Fibroblast of upper back skin (primary cell): Measurements from ENCODE around the gene MOB2.

Experiments used
- DNase-seq: peaks from one replicate; pipeline ENCODE4 v3.0.0-alpha.2; 2013

MOB2 gene

DNA sequence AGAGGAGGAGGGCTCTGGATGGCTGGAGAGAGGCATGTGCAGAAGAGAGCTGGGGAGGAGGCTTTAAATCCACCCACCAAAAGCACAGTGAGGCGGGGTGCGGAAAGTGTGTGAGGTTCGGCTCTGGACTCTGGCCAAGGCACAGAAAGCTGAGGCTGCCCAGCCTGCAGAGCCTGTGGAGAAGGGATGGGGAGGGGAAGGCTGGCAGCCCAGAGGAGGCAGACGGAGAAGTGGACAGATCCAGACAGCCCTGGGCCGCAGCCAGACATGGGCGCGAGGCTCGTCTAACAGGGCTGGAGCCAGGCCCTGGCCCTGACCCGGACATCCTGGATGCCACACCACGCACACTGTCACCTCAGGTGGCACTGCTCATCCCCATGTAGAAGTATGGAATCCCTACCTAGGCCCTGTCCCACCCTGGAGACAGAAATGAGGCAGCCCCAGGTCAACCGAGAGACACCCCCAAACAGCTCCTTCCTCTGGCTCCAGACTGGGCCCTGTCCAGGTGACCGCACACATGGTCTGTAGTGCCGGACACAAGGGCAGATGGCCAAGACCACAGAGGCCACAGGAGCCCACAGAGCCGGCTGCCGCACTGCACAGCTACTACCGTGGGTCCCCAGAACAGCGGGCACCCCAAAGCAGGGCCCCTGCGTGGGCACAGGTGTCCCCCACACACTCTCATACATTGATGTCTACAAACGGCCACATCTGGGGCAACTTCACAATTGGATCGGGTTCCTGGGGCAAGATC is 16.6 kb upstream of the MOB2 start:
- DNase-seq, result no peak

DNA sequence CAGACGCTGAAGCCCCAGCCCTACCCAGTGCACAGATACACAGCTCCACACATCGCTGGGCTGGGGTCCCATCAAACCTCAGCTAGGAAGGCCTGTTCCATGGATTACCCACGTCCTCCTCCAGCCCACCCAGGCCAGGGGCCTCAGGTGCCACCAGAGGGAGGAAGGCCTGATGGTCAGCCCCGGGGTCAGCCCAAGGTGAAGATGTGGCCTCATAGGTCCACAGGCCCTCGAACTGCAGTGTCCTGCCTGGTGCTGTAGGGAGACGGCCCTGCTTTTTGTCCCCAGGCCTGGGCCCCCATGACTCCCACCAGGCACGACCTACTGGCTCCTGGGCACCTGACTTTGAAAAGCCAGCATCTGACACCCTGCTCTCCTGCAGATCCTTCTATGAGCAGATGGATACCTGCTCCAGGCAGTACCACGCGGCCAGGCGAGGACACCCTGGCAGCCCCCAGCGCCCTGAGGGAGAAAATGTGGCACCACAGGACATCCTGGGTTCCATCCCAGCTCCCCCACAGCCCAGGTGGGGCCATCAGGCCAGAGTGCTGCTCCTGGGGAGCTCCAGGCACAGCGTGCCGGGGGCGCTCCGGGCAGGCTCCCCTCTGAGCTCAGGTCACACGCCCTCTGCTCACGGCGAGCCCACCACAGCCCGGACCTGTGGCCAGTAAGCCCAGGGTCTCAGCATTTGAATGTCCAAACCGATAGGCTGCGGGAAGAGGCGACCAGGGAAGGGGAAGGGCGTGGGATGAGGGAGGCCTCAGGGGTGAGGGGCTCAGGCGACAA is 15.8 kb upstream of the MOB2 start:
- no peak for DNase-seq

DNA sequence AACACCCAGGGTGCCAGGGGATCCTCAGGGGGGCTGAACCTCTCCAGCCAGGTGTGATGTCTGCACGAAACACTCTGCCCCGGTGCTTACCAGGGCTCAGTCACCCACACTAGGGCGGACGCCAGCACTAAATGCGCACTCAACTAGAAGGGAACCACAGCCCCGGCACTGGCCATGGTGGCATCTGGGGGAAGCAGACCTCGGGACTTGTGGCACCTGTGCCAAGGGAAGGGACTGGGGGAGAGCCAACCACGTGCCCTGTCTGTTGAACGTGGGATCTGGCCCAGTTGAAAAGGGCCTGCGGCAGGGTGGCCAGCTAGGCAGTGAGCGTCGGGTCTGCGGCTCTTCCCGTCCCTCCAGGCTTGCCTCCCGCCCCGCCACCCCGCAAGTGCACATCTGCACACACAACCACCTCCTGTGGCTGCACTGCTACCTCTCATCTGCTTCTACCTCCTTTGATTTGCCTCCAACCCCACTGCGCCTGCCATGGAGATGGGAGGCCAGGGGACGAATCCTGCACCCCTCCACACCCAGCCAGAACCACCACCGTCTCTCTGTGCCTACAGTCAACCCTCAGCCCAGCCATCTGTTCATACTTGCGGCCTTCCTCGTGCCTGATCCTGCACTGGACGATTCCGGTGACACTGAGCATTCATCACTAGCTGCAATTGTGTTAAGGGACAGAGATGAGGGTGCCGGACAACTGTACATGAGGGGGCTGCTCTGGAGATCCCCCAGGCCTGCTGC is 15.0 kb upstream of the MOB2 start:
- DNase-seq, result no peak

DNA sequence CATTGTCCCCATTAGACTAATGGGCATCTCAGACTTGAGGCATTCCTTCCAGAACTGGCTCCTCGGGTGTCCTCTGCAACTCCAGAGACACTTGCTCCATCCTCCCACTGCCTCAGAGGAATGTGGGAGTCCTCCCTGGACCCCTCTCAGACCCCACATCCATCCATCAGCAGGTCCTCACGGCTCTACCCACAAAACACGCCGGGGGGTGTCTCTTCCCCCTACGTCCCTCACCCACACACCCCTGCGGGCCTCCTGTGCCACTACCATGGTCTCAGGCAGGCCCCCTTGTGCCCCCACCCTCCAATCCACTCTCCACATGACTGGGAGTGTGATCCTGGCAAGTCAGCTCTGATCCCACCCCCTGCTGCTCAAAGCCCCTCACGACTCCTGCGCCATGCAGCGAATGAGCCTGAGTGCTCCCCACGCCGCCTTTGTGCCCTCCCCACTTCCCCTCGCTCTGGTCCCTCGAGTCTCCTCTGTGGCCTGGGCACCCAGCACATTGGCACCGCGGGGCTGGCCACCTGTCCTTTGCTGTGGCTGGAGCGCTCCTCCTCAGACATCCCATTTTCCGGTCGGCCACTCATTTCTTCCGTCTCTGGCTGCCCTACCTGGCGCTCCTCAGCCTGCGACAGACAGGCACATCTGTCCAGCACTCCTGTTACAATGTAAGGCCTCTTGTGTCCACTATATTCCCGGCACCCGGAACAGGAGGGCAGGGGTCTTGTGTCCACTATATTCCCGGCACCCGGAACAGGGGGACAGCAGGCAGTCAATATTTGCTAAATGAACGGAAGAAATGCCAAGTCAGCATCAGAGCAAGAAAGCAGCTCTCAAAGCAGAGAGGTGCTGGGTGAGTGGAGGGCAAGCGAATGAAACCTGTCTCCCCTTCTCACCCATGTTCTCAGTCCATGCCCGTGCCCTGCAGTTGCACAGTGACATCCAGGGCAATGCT is 14.2 kb upstream of the MOB2 start:
- DNase-seq, result no peak

DNA sequence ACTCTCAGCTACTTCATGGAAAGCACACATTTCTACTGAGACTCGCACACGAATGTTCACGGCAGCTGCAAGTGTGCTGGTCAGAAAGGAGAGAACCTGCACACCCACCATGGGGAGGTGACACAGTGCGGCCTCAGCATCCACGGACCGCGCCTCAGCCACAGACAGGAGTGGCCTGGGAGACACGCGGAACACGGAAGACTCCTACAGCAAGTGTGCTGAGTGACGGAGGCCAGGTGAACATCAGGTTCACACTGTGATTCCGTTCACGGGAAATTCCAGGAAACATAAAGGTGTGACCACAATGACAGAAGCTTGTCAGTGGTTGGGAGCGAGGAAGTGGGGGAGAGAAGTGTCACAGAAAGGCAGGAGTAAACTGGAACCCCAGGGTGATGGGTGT is 13.3 kb upstream of the MOB2 start:
- DNase-seq, result no peak

DNA sequence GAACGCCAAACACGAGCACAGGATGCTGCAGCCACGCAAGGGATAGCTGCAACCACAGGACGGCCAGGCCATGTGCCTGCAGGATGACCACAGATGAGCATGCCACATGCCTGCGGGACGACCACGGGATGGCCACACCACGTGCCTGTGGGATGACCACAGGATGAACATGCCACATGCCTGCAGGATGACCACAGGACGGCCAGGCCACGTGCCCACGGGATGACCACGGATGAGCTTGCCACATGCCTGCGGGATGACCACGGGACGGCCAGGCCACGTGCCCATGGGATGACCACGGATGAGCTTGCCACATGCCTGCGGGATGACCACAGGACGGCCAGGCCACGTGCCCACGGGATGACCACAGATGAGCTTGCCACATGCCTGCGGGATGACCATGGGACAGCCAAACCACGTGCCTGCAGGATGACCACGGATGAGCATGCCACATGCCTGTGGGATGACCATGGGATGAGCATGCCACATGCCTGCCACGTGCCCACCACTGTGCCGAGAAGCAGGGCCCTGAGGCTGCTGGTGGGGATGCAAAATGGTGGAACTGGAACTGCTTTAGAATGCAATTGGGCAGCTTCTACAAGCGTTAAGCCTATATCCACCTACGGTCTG is 12.8 kb upstream of the MOB2 start:
- no peak for DNase-seq

DNA sequence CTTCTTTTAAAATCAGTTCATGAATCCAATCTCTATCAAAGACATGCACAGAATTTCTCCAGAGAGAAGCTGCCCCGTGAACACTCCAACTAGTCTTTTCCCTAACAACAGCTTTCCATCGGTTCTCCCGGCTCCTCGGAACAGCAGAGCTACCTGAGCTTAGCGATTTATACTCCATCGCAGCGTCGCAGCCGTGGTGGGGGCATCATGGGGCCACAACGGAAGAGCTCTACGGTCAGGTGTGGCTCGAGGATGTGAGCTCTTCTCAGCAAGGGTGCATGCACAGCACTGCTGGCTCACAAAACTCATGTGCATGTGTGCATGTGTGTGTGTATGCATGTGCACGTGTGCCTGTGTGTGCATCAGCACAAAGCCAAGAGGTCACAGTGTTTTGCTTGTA is 11.7 kb upstream of the MOB2 start:
- no peak for DNase-seq

DNA sequence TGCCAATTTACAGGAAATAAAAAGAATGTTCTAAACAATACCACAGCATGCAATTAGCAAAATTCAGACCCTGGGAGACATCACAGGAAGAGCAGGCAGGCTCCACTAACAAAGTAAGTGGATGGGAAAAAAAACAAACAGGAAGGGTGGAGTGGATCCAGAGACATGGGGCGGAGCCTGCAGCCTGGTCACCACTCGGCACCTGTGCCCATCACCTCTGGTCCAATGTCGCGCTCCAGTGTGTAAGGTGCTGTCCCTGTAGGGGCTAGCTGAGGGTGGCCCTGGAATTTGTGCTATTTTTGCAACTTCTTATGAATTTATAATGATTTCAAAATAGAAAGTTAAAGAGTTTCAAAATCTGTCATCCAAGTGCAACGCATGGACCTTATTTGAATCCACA is 11.0 kb upstream of the MOB2 start:
- DNase-seq, result no peak

DNA sequence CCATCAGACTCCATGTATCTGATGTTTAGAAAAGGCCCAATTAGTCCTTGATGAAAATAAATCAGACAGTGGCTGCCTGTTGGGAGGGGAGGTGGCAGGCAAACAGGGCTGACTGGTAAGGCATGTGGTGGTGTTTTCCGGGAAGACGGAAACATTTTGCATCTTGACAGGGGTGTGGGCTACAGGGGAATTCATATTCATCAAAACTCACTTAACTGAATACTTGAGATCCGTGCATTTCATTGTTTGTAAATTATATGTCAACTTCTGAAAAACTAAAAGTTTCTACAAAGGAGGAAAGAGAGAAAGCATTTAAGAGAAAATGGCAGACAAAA is 10.1 kb upstream of the MOB2 start:
- no peak for DNase-seq

DNA sequence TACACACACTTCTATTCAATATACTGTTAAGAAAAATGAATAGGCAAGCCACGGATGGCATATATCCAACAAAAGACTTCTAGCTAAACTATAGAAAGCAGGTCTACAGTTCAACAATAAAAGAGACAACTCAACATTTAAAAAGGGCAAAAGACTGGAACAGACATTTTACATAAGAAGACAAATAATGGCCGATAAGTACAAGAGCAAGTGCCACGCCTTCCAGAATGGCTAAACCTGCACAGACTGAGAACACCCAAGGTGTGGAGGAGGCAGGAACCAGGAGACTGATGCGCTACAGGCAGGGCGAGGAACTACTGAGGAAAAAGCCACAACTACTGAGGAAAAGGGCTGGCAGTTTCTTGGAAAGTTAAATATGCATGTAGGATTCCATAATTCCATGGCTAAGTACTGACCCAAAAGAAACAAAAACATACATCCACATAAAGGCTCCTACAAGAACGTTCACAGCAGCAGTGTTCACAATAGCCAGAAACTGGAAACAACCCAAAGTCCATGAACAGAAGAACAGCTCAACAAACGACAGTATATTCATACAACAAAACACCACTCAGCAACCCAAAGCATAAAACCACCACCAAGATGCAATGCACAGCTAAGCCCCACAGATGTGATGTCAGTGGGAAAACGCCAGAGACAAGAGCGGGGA is 9.6 kb upstream of the MOB2 start:
- no peak for DNase-seq

DNA sequence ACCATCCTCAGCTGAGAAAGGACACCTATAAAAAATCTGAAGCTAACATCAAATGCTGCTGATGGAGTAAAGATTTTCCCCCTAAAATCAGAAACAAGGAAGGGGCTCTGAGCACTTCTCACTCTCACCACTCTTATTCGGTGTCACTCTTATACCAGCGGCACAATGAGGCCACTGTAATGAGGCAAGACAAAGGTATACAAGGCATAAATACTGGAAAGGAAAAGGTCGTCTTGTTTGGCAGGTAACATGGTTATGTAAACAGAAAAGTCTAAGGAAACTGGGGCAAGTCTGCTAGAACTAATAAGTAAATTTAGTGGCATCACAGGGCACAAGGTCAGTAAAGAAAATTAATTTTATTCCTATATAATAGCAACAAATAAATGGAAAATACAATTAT is 8.1 kb upstream of the MOB2 start:
- no peak for DNase-seq

DNA sequence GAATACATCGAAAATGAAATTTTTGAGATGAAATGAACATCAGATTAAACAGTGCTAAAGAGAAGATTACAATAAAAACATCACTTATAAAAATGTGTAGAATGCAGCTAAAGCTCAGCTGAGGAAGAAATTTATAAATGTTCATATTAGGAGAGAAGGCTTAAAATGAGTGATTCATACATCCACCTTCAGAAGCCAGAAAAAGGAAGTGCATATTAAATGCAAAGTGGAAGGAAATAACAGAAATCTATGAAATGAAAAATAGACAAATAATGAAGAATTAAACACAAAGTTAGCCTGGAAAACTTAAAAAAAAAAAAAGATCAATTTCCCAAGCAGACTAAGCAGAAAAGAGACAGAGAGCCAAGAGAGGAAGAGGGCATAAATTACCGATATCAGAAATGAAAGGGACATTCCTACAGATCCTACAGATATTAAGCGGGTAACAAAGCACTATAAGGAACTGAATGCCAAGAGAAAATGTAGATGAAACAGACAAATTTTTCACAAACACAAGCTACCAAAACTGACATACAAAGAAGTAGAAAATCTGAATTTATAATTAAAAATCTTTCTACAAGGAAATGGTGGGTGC is 7.2 kb upstream of the MOB2 start:
- DNase-seq, result no peak

DNA sequence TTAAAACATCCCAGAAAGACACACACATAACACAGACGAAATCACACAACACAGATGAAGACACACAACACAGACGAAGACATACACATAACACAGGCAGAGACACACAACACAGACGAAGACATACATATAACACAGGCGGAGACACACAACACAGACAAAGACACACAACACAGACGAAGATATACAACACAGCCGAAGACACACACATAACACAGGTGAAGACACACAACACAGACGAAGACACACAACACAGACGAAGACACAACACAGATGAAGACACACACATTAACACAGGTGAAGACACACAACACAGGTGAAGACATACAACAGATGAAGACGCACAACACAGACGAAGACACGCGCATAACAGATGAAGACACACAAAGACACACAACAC is 4.8 kb upstream of the MOB2 start:
- no peak for DNase-seq

DNA sequence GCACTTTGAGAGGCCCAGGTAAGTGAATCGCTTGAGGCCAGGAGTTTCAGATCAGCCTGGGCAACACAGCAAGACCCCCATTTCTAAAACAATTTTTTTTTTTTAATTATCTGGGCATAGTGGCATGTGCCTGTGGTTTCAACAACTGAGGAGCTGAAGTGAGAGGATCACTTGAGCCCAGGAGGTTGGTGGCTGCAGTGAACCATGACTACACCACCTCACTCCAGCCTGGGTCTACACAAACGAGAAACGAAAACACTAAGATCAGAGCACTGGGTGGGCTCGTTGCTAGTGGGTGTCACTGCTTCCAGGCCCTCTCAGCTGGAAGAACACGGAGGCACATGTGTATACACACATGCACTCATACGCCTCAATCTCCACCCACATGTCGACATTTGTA is 4.1 kb upstream of the MOB2 start:
- no peak for DNase-seq

DNA sequence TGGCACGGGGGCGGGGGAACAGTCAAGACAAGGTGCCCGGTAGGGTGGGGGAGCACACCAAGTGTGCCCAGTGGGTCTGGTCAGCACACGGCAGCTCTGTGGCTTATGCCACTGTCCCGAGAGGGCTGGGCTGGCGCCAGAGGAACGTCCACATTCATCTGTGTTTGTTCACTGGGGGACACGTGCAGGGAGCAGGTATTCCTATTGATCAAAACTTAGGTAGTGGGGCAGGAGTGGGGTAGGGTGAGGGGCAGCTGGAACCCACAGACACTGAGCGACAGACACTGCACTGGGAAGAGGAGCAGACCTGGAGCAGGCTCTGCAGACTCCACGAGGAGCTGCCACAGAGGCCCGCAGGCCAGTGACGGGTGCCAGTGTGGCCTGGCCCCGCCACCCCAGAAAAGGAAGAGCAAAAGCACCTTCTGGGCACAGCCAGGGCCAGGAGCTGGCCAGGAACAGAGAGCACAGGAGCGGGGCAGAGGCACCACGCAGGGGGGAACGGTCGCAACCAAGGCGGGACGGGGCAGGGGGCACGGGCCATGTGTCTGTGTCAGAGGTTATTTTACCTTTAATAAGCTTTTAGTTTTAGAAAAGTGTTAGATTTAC is 2.1 kb upstream of the MOB2 start:
- no peak for DNase-seq

DNA sequence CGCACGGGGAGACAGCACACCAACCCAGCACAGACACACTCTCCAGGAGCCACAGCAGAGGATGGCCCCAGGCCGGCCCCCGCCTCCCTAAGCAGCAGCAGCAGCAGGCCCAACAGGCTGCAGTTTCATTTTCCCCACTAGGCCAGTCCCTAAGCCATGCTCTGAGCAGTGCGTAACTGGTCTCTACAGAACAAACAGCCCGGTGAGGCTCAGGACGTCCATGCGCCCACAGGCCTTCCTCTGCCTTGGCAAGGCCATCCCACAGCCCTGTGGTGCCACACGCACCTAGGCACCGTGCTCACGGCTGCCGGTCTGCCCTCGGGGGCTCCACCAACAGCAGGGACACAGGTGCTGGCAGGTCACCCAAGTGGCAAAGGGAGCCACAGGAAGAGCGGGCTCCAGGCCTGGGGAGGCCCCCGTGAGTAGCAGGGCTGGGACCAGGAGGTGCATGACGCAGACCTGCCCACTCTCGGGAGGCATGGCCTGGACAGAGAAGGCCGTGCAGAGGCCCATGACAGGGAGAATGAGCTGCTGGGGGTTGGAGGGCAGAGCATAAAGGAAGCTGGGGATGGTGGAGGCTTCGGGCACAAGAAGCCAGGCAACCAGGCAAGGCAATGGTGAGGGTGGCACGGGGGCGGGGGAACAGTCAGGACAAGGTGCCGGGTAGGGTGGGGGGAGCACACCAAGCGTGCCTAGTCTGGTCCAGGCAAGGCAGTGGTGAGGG is 1.4 kb upstream of the MOB2 start:
- no peak for DNase-seq

DNA sequence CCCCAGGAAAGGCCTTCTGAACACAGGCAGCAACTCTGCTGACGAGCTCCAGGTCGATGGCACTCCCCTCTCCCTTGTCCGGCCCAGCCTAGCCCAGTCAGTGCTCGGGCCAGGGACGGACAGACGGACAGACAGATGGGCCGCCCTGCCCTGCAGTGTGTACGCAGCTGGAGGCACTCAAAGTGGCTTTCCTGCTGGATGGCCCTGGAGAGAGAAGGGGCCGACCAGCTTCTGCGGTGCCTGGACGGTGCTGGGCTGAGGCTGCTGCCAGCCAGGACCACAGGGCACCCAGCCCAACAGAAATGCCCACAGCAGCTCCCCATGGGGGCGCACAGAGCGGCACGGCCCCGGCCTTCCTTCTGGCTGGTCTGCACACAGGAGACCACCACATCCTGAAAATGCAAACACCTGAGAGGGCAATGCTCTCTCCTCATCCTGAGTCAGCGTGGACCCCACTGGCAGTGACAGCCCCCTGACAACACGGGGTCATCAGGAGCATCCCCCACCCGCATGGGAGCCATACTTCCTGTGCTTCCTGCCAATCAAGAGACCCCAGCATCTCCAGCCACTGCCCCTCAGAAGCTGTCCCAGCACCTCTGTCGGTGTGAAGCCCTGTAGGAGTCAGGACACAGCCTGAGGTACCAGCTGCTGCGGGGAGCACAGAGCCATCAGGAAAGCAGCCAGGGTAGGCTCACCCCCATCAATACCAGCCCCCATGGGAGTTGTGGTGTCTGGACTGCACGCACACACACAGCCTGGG is 692 bp upstream of the MOB2 start:
- DNase-seq, result no peak

DNA sequence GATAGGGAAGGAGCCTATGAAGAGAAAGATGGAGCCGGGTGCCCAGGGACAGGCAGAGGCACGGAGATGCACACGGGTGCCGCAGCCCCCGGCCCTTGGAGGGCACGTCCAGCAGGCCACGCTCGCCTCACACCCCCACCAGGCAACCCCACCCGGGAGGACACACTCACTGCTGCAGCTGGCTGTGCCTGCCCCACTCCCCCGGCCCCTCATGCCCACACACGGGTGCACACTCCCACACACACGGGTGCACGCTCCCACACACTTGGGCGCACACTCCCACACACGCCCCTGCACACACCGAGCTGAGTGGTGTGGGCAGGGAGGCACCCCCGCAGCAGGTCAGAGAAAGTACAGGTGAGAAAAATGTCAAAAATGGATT is 1.1 kb downstream of the MOB2 start:
- DNase-seq, result no peak

DNA sequence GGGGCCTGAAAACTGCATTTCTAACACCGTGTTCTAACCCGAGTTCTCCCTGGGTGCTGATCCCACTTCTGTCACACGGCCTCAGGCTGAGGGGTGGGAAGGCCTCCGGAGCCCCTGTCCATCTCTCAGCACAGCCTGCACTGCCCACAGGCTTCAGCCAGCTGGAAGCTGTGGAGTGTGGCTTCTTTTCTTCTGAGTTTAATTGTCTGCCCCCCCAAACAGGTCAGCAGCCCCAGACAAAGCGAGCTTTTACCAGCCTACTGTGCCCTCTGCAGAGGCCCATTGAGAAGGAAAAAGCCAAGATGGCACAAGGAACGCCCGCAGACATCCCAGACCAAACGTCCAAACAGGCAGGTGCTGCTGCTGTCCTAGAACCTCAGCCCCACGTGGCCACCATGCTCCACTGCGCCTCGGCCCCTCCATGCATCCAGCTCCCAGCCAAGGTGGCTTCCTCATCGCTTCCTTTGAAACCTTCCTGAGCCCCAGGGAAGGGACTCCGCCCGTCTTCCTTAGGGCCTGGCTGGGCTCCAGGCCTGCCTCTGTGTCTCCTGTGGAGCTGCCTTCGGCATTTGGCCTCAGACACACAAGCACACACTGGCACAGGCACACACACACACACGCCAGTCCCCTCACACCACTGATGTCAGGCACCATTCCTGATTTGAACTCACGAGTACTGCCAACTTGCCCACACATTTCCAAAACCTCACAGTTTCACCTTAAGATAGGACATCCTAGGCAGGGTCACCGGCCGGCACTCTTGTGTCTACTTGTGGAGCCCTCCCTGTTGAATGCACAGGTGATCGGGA is 1.7 kb downstream of the MOB2 start:
- no peak for DNase-seq
